ENCODE data around the gene FGF13.

FGF13 gene

GRCh38 chrX:138710866-138711341 is 613 bp downstream of the FGF13 start:
- peaks cover 9% of the 10 kb centered on the region; the same call in 1 of the 2 replicates for H3K27me3 ChIP-seq (ENCODE audit: insufficient read depth, low read length)
- H3K4me3 ChIP-seq (ENCODE audit: low read length), result peak overlapping the region; percentile 83
- no peaks in the 10 kb centered on the region for H3K9me3 ChIP-seq (ENCODE audit: insufficient read depth, low read depth, low read length)
- H3K36me3 ChIP-seq (ENCODE audit: insufficient read depth, low read depth, low read length), result peaks cover 18% of the 10 kb centered on the region; the same call in 1 of the 2 replicates
- peaks cover 6% of the 10 kb centered on the region for H3K4me1 ChIP-seq (ENCODE audit: insufficient read depth, low read length)
- H3K9ac ChIP-seq (ENCODE audit: low read depth, low read length), result peak overlapping the region; percentile 55; the same call in 1 of the 2 replicates
- no peak overlapping the region for H3K27ac ChIP-seq (ENCODE audit: low read length)

DNA sequence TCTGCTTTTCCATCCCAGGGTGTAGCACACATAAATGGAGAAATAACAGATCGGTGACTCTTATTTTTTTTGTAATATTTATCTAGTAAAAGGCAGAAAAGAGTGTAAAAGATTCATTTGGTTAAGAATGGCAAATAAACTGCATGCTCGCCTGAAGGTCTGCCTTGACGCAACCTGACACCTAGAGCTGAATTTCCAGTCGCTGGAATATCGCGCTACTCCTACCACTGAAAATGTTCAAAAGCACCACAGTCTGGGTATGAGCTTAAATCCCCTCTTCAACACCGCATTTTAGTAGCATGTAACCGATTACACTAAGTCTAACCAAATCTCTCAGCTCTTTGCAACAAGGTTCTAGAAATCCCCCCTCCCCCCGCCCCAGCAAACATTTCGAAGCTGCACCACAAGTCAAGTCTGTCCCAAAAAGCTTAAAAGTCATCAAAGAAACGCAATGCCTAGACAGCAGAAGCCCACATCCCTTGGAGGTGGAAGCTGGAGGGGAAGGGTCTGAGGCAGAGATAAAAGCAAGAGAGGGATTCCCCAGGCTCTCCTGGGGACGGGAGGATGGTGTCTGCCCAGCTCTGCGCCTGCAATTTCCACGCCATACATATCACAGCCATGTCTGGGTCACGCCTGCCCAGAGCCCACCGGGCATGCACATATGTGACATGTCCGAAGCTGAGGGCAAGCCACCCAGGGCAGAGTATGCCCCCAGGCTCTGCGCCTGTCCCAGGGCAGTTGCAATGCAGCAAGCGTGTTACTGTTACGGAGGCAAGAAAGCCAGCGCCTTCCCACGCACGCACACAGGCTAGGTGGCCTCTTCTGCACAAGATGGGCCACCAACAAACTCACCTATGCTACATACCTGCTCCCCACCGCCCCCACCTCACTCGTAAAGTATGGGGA is 1.4 kb downstream of the FGF13 start:
- H3K36me3 ChIP-seq (ENCODE audit: insufficient read depth, low read depth, low read length), result peaks cover 18% of the 10 kb centered on the region; the same call in 1 of the 2 replicates
- peaks cover 9% of the 10 kb centered on the region; the same call in 1 of the 2 replicates for H3K27me3 ChIP-seq (ENCODE audit: insufficient read depth, low read length)
- H3K4me1 ChIP-seq (ENCODE audit: insufficient read depth, low read length), result peaks cover 6% of the 10 kb centered on the region
- H3K27ac ChIP-seq (ENCODE audit: low read length), result no peak overlapping the region
- peak overlapping the region; percentile 55; the same call in 1 of the 2 replicates for H3K9ac ChIP-seq (ENCODE audit: low read depth, low read length)
- peak overlapping the region; percentile 83 for H3K4me3 ChIP-seq (ENCODE audit: low read length)
- H3K9me3 ChIP-seq (ENCODE audit: insufficient read depth, low read depth, low read length), result no peaks in the 10 kb centered on the region

GRCh38 chrX:138708268-138708667 is 3.2 kb downstream of the FGF13 start:
- H3K9me3 ChIP-seq (ENCODE audit: insufficient read depth, low read depth, low read length), result no peaks in the 10 kb centered on the region
- peaks cover 9% of the 10 kb centered on the region; the same call in 1 of the 2 replicates for H3K27me3 ChIP-seq (ENCODE audit: insufficient read depth, low read length)
- H3K9ac ChIP-seq (ENCODE audit: low read depth, low read length), result no peak overlapping the region

GRCh38 chrX:138704596-138704995 is 6.9 kb downstream of the FGF13 start:
- H3K9ac ChIP-seq (ENCODE audit: low read depth, low read length), result no peak overlapping the region
- no peak overlapping the region for H3K27ac ChIP-seq (ENCODE audit: low read length)
- no peaks in the 10 kb centered on the region for H3K9me3 ChIP-seq (ENCODE audit: insufficient read depth, low read depth, low read length)
- no peak overlapping the region for H3K4me3 ChIP-seq (ENCODE audit: low read length)
- H3K36me3 ChIP-seq (ENCODE audit: insufficient read depth, low read depth, low read length), result peaks cover 37% of the 10 kb centered on the region; the same call in 1 of the 2 replicates
- H3K27me3 ChIP-seq (ENCODE audit: insufficient read depth, low read length), result no peaks in the 10 kb centered on the region; the same call in 1 of the 2 replicates
- H3K4me1 ChIP-seq (ENCODE audit: insufficient read depth, low read length), result peaks cover 3% of the 10 kb centered on the region; the same call in 1 of the 2 replicates

More at GRCh38 chrX:138708268-138708667, 3.2 kb downstream of the FGF13 start:
- peaks cover 18% of the 10 kb centered on the region; the same call in 1 of the 2 replicates for H3K36me3 ChIP-seq (ENCODE audit: insufficient read depth, low read depth, low read length)
- H3K4me1 ChIP-seq (ENCODE audit: insufficient read depth, low read length), result peaks cover 6% of the 10 kb centered on the region
- H3K27ac ChIP-seq (ENCODE audit: low read length), result no peak overlapping the region
- H3K4me3 ChIP-seq (ENCODE audit: low read length), result no peak overlapping the region

DNA sequence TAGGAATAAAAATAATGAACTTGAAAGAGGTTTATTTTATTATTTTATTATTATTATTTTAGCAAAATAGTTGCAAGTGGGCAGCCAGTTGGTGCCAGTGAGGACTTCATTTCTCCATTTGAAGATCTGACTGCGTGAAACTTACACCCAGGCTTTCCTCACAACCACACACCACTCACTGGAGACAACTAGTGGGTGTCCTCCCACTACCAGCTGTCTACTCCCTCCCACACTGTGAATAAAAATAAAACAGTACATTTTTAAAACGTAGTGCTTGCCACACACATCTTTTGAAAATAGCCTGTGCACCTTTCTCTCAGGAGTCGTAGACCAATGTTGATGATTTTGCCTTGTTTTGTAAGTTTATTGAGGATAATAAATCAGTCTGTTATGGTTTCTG is 7.4 kb downstream of the FGF13 start:
- Histone ChIP-seq H3K36me3 (ENCODE audit: insufficient read depth, low read depth, low read length) (peaks cover 37% of the 10 kb centered on the region; the same call in 1 of the 2 replicates), H3K4me3 (ENCODE audit: low read length) (no peak overlapping the region), H3K9ac (ENCODE audit: low read depth, low read length) (no peak overlapping the region), H3K27me3 (ENCODE audit: insufficient read depth, low read length) (no peaks in the 10 kb centered on the region), H3K9me3 (ENCODE audit: insufficient read depth, low read depth, low read length) (no peaks in the 10 kb centered on the region), H3K4me1 (ENCODE audit: insufficient read depth, low read length) (no peaks in the 10 kb centered on the region; the same call in 1 of the 2 replicates), H3K27ac (ENCODE audit: low read length) (no peak overlapping the region)

DNA sequence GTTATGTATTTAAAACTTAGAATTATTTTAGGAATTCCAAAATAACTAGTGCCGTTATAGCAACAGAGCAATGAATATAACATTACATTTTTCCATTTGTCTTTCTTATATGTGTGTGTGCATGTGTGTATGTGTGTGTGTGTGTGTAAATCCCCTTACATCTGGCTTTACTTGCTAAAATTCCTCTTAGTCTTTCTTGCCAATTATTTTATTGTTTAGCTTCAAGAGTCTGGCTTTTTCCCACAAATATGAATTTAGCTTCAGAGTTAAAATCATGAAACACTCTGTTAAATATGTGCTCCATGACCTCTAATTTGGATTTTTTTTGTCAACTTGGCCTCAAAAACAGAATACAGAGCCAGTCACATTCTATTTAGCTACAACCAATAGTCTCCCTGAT is 18.9 kb downstream of the FGF13 start:
- Histone ChIP-seq H3K27me3 (ENCODE audit: insufficient read depth, low read length) (no peaks in the 10 kb centered on the region), H3K36me3 (ENCODE audit: insufficient read depth, low read depth, low read length) (no peaks in the 10 kb centered on the region), H3K4me1 (ENCODE audit: insufficient read depth, low read length) (no peaks in the 10 kb centered on the region; the same call in 1 of the 2 replicates), H3K9me3 (ENCODE audit: insufficient read depth, low read depth, low read length) (no peaks in the 10 kb centered on the region), H3K27ac (ENCODE audit: low read length) (no peak overlapping the region), H3K4me3 (ENCODE audit: low read length) (no peak overlapping the region), H3K9ac (ENCODE audit: low read depth, low read length) (no peak overlapping the region)

DNA sequence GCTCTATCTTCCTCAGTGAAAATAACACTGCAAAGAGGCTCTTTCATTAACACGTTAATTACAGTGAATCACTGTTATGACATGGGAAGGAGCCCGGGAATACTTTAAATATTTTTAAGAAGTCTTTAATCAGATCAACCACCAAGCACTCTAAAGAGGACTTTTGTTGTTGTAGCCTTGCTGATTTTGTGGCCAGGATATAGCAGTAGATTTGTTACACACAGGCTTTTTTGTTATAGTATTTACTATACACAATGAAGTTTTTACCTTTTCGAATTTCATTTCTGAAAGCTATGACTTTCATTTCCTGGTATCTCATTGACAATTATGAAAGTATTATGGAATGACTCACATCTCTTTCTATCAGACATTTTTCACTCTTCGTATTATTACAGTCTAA is 20.3 kb downstream of the FGF13 start:
- H3K27ac ChIP-seq (ENCODE audit: low read length), result no peak overlapping the region
- no peaks in the 10 kb centered on the region for H3K9me3 ChIP-seq (ENCODE audit: insufficient read depth, low read depth, low read length)
- no peak overlapping the region for H3K9ac ChIP-seq (ENCODE audit: low read depth, low read length)
- H3K4me1 ChIP-seq (ENCODE audit: insufficient read depth, low read length), result no peaks in the 10 kb centered on the region; the same call in 1 of the 2 replicates
- H3K36me3 ChIP-seq (ENCODE audit: insufficient read depth, low read depth, low read length), result no peaks in the 10 kb centered on the region
- no peak overlapping the region for H3K4me3 ChIP-seq (ENCODE audit: low read length)
- H3K27me3 ChIP-seq (ENCODE audit: insufficient read depth, low read length), result no peaks in the 10 kb centered on the region

DNA sequence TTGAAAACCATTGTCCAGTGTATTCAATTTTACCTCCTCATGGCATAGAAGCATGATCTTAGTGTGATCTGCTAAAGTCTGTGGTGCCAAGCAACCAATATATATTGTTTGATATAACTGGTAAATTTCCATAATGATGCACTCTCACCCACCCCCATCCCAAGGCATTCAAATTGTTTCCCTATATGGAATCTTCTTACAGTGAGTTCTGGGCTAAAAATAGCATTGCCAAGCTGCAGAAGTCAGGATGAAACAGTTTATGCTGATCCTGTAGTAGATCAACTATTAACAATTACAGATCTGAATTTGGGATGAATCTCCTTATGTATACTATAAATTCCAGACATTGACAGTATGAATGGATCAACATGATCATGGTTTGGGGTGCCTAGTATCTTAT is 20.9 kb downstream of the FGF13 start:
- Histone ChIP-seq H3K27ac (ENCODE audit: low read length) (no peak overlapping the region), H3K9me3 (ENCODE audit: insufficient read depth, low read depth, low read length) (no peaks in the 10 kb centered on the region), H3K27me3 (ENCODE audit: insufficient read depth, low read length) (no peaks in the 10 kb centered on the region)

GRCh38 chrX:138683600-138683999 is 27.9 kb downstream of the FGF13 start:
- H3K4me3 ChIP-seq (ENCODE audit: low read length), result no peak overlapping the region
- no peak overlapping the region for H3K9ac ChIP-seq (ENCODE audit: low read depth, low read length)
- H3K4me1 ChIP-seq (ENCODE audit: insufficient read depth, low read length), result no peaks in the 10 kb centered on the region

More for the DNA sequence above, 20.9 kb downstream of the FGF13 start:
- no peaks in the 10 kb centered on the region; the same call in 1 of the 2 replicates for H3K4me1 ChIP-seq (ENCODE audit: insufficient read depth, low read length)
- H3K9ac ChIP-seq (ENCODE audit: low read depth, low read length), result no peak overlapping the region
- no peak overlapping the region for H3K4me3 ChIP-seq (ENCODE audit: low read length)
- no peaks in the 10 kb centered on the region for H3K36me3 ChIP-seq (ENCODE audit: insufficient read depth, low read depth, low read length)

GRCh38 chrX:138669693-138670092 is 41.8 kb downstream of the FGF13 start:
- Histone ChIP-seq H3K27me3 (ENCODE audit: insufficient read depth, low read length) (no peaks in the 10 kb centered on the region), H3K4me3 (ENCODE audit: low read length) (0 out of 2 replicates have a peak overlapping the region, but pooled peaks have one; percentile 13), H3K36me3 (ENCODE audit: insufficient read depth, low read depth, low read length) (no peaks in the 10 kb centered on the region), H3K9ac (ENCODE audit: low read depth, low read length) (no peak overlapping the region), H3K27ac (ENCODE audit: low read length) (no peak overlapping the region), H3K9me3 (ENCODE audit: insufficient read depth, low read depth, low read length) (no peaks in the 10 kb centered on the region), H3K4me1 (ENCODE audit: insufficient read depth, low read length) (peaks cover 4% of the 10 kb centered on the region; the same call in 1 of the 2 replicates)

More at GRCh38 chrX:138683600-138683999, 27.9 kb downstream of the FGF13 start:
- Histone ChIP-seq H3K27me3 (ENCODE audit: insufficient read depth, low read length) (no peaks in the 10 kb centered on the region), H3K36me3 (ENCODE audit: insufficient read depth, low read depth, low read length) (no peaks in the 10 kb centered on the region), H3K27ac (ENCODE audit: low read length) (no peak overlapping the region), H3K9me3 (ENCODE audit: insufficient read depth, low read depth, low read length) (no peaks in the 10 kb centered on the region)

DNA sequence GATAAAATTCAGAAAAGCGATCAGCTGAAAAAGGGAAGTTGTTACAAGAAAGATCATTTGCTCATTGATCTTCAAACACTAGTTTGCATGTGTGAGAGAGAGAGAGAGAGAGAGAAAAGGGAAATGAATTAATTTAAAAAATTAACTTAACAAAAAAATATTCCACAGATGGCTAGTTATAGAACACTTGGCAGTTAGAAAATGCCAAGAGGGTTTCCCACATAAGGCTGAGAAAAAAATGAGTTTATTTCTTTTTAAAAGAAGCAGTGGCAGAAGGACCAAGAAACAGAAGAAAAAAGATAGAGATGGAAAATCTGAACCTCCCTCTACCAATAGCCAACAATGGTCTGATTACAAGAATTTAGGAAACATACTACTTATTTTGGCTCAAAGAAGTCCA is 47.1 kb downstream of the FGF13 start:
- Histone ChIP-seq H3K9ac (ENCODE audit: low read depth, low read length) (no peak overlapping the region), H3K27me3 (ENCODE audit: insufficient read depth, low read length) (no peaks in the 10 kb centered on the region), H3K9me3 (ENCODE audit: insufficient read depth, low read depth, low read length) (no peaks in the 10 kb centered on the region)

More for the DNA sequence above, 47.1 kb downstream of the FGF13 start:
- Histone ChIP-seq H3K27ac (ENCODE audit: low read length) (no peak overlapping the region), H3K4me1 (ENCODE audit: insufficient read depth, low read length) (peaks cover 3% of the 10 kb centered on the region; the same call in 1 of the 2 replicates), H3K36me3 (ENCODE audit: insufficient read depth, low read depth, low read length) (no peaks in the 10 kb centered on the region), H3K4me3 (ENCODE audit: low read length) (no peak overlapping the region)

All from iPS-20b (cell line).